Central memory CD8-positive, alpha-beta T cell (primary cell): ENCODE results near the gene PCNP.
"Not testable (repeated sequence)": the region's sequence is repeated elsewhere in the genome, so short reads cannot be mapped to it uniquely, and the experiment has no call there.

Experiments used
- ATAC-seq: fragments of 150-1000 bp; cut with Tn5 transposase; replicated peaks from 2 replicates; pipeline ENCODE4 v1.10.0; 2022; ENCODE audit warnings: mild to moderate bottlenecking, moderate FRiP score, moderate number of reproducible peaks; ENCODE audit not compliant: poor library complexity, severe bottlenecking; ENCODE audit errors: extremely low read depth
- DNase-seq, 2 donors: peaks; one replicate each; pipeline ENCODE4 v3.0.0; 2021; ENCODE audit warnings: low spot score in 2 of 2
- H3K27ac Mint-ChIP-seq: one replicate; pipeline ENCODE4 v1.8.0; 2022; ENCODE audit warnings: low read depth, mild to moderate bottlenecking, moderate library complexity, mixed read lengths
- H3K27me3 Mint-ChIP-seq: one replicate; pipeline ENCODE4 v1.8.0; 2022; ENCODE audit warnings: mixed read lengths
- H3K36me3 Mint-ChIP-seq: one replicate; pipeline ENCODE4 v1.8.0; 2022; ENCODE audit warnings: mild to moderate bottlenecking, moderate library complexity, mixed read lengths; ENCODE audit not compliant: insufficient read depth
- H3K4me1 Mint-ChIP-seq: one replicate; pipeline ENCODE4 v1.8.0; 2022; ENCODE audit warnings: mixed read lengths
- H3K4me3 Mint-ChIP-seq: one replicate; pipeline ENCODE4 v1.8.0; 2022; ENCODE audit warnings: mild to moderate bottlenecking, moderate library complexity, mixed read lengths
- H3K9me3 Mint-ChIP-seq: one replicate; pipeline ENCODE4 v1.8.0; 2022; ENCODE audit warnings: mixed read lengths

PCNP gene

DNA sequence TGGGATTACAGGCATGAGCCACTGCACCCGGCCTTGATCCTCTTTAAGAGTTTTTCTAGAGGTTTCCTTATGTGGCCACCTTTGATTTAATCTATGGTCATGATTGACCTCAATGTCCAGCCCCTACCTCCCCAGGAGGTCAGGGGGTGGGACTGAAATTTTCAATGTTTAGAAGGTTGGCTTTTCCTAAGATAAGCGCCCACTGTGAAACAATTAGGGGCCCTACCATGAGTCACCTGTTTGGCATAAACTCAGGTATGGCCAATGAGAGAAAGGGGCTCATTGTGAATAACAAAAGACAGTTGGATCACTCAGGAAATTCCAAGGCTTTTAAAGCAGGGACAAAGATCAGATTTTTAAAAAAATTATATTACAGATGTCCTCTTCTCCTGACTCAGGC, 51.9 kb downstream of the PCNP start:
- no peaks in the 10 kb centered on the region for H3K27me3 Mint-ChIP-seq
- H3K27ac Mint-ChIP-seq, result no peak overlapping the region
- DNase-seq, result no peak
- no peak overlapping the region for H3K4me3 Mint-ChIP-seq
- no peaks in the 10 kb centered on the region for H3K36me3 Mint-ChIP-seq
- no peaks in the 10 kb centered on the region for H3K9me3 Mint-ChIP-seq
- ATAC-seq, result no peak
- H3K4me1 Mint-ChIP-seq, result peaks cover 6% of the 10 kb centered on the region

DNA sequence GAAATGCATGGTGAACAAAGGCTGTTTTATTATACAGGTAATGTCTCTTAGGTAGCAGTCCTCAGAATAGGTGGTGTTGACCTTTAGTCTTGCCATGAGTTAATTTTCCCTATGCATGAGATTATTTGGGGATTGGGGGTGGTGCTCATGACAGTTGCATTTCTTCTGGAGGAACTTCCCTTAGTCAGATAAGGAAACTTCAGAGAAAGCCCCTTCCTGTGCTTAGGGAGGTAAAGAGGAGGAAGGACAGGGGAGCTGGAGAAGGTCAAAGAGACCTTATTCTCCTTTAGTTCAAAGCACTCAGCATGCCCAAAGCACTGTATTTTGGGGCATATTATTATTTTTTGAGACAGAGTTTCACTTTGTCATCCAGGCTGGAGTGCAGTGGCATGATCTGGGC, 55.2 kb downstream of the PCNP start:
- DNase-seq (no peak), ATAC-seq (no peak)
- H3K4me1 Mint-ChIP-seq, result peaks cover under 1% of the 10 kb centered on the region
- H3K9me3 Mint-ChIP-seq, result no peaks in the 10 kb centered on the region
- no peak overlapping the region for H3K4me3 Mint-ChIP-seq
- H3K36me3 Mint-ChIP-seq, result no peaks in the 10 kb centered on the region
- no peak overlapping the region for H3K27ac Mint-ChIP-seq
- no peaks in the 10 kb centered on the region for H3K27me3 Mint-ChIP-seq

- Mint-ChIP-seq H3K4me3 (no peak overlapping the region), H3K4me1 (no peaks in the 10 kb centered on the region), H3K36me3 (no peaks in the 10 kb centered on the region), H3K9me3 (no peaks in the 10 kb centered on the region), H3K27me3 (no peaks in the 10 kb centered on the region), H3K27ac (no peak overlapping the region)
- no peak for DNase-seq
- no peak for ATAC-seq
These were observed 57.3 kb downstream of the PCNP start for GRCh38 chr3:101631098-101631796.

- H3K4me3 Mint-ChIP-seq, H3K27me3 Mint-ChIP-seq, H3K4me1 Mint-ChIP-seq, ATAC-seq, H3K9me3 Mint-ChIP-seq, H3K36me3 Mint-ChIP-seq, DNase-seq, H3K27ac Mint-ChIP-seq: not testable (repeated sequence)
These were observed 58.0 kb downstream of the PCNP start for GRCh38 chr3:101631959-101632358.

DNA sequence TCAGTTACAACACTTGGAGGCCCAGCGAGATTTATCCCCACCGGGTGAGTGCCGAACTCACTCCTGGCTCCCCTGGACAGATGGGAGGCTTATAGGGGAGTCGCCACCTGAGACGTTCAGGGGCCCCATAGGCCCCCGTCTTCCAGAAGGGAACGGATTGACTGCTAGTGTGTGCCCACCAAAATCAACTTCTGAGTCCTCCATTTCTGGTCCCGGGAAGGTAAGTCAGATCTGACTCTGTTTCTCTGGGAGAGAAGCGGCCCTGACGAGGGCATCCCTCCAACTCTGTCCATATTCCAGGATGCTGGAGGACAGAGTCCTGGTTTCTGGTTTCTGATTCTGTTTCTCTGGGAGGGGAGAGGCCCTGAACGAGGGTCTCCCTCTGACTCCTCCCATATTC, 58.6 kb downstream of the PCNP start:
- no peak overlapping the region for H3K4me3 Mint-ChIP-seq
- ATAC-seq (no peak), DNase-seq (no peak)
- H3K9me3 Mint-ChIP-seq, result no peaks in the 10 kb centered on the region
- H3K36me3 Mint-ChIP-seq, result no peaks in the 10 kb centered on the region
- H3K4me1 Mint-ChIP-seq, result no peaks in the 10 kb centered on the region
- H3K27me3 Mint-ChIP-seq, result no peaks in the 10 kb centered on the region
- H3K27ac Mint-ChIP-seq, result no peak overlapping the region

- Mint-ChIP-seq H3K4me3 (no peak overlapping the region), H3K36me3 (no peaks in the 10 kb centered on the region), H3K27me3 (no peaks in the 10 kb centered on the region), H3K4me1 (no peaks in the 10 kb centered on the region), H3K9me3 (no peaks in the 10 kb centered on the region), H3K27ac (no peak overlapping the region)
- no peak for DNase-seq
- ATAC-seq, result no peak
These were observed 59.2 kb downstream of the PCNP start for GRCh38 chr3:101633186-101633585.

GRCh38 chr3:101634591-101635196, 60.7 kb downstream of the PCNP start:
- Mint-ChIP-seq H3K4me3 (no peak overlapping the region), H3K9me3 (no peaks in the 10 kb centered on the region), H3K27me3 (no peaks in the 10 kb centered on the region), H3K36me3 (no peaks in the 10 kb centered on the region), H3K4me1 (no peaks in the 10 kb centered on the region), H3K27ac (peak overlapping the region; percentile 7)
- ATAC-seq (no peak), DNase-seq (no peak)

DNA sequence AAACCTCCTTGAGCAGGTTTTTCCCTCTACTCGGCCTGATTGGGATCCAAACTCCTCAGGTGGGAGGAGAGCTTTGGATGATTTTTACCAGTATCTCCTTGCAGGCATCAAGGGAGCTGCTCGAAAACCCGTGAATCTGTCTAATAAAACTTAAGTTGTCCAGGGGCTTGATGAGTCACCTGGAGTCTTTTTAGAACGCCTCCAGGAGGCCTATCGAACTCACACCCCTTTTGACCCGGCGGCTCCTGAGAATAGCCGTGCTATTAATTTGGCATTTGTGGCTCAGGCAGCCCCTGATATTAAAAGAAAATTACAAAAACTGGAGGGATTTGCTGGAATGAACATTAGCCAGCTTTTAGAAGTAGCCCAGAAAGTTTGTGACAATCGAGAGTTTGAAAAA, 61.4 kb downstream of the PCNP start:
- no peak for DNase-seq
- H3K27ac Mint-ChIP-seq, result no peak overlapping the region
- no peak overlapping the region for H3K4me3 Mint-ChIP-seq
- ATAC-seq, result no peak
- no peaks in the 10 kb centered on the region for H3K4me1 Mint-ChIP-seq
- no peaks in the 10 kb centered on the region for H3K27me3 Mint-ChIP-seq
- no peaks in the 10 kb centered on the region for H3K36me3 Mint-ChIP-seq
- H3K9me3 Mint-ChIP-seq, result no peaks in the 10 kb centered on the region

GRCh38 chr3:101635954-101636798, 62.2 kb downstream of the PCNP start:
- ATAC-seq (peak; percentile 81), DNase-seq (peak; percentile 51)
- Mint-ChIP-seq H3K9me3 (no peaks in the 10 kb centered on the region), H3K27me3 (no peaks in the 10 kb centered on the region), H3K4me3 (no peak overlapping the region), H3K4me1 (no peaks in the 10 kb centered on the region), H3K36me3 (no peaks in the 10 kb centered on the region), H3K27ac (no peak overlapping the region)

DNA sequence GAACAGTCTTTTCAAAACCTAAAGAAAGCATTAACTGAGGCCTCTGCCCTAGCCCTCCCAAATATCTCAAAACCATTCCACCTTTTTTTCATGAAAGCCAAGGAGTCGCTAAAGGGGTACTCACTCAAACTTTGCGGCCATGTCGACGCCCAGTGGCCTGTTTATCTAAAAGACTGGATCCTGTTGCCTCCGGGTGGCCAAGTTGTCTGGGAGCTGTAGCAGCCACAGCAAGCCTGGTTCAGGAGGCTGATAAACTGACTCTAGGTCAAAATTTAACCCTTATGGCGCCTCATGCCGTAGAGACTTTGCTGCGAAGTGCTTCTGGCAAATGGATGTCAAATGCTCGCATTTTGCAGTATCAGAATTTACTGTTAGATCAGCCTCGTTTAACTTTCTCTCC, 63.5 kb downstream of the PCNP start:
- H3K36me3 Mint-ChIP-seq, result no peaks in the 10 kb centered on the region
- H3K9me3 Mint-ChIP-seq, result no peaks in the 10 kb centered on the region
- no peak overlapping the region for H3K27ac Mint-ChIP-seq
- DNase-seq, result no peak
- H3K27me3 Mint-ChIP-seq, result no peaks in the 10 kb centered on the region
- no peak for ATAC-seq
- H3K4me1 Mint-ChIP-seq, result no peaks in the 10 kb centered on the region
- H3K4me3 Mint-ChIP-seq, result no peak overlapping the region

- H3K27ac Mint-ChIP-seq, result no peak overlapping the region
- no peak overlapping the region for H3K4me3 Mint-ChIP-seq
- H3K9me3 Mint-ChIP-seq, result no peaks in the 10 kb centered on the region
- H3K36me3 Mint-ChIP-seq, result no peaks in the 10 kb centered on the region
- H3K27me3 Mint-ChIP-seq, result no peaks in the 10 kb centered on the region
- H3K4me1 Mint-ChIP-seq, result peaks cover 5% of the 10 kb centered on the region
- ATAC-seq (no peak), DNase-seq (no peak)
These were observed 64.3 kb downstream of the PCNP start for GRCh38 chr3:101638261-101638745.

DNA sequence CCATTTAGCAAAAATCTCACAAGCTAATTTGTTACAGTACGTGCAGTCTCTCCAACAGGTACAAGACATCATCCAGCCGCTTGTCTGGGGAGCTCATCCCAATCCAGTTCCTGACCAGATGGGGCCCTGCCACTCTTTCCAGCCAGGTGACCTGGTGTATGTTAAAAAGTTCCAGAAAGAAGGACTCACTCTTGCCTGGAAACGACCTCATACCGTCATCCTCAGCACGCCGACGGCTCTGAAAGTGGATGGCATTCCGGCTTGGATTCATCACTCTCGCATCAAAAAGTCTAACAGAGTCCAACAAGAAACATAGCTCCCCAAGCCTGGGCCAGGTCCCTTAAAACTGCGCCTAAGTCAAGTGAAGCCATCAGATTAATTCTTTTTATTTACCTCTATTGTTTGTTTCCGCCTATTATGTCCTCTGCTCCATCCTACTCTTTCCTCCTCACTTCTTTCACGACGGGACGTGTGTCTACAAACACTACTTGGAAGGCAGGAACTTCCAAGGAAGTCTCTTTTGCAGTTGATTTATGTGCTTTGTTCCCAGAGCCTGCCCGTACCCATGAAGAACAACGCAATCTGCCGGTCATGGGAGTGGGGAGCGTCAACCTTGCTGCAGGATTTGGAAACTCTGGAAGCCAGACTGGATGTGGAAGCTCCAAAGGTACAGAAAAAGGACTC, 65.4 kb downstream of the PCNP start:
- peaks cover 16% of the 10 kb centered on the region for H3K4me1 Mint-ChIP-seq
- H3K4me3 Mint-ChIP-seq, result no peak overlapping the region
- no peaks in the 10 kb centered on the region for H3K36me3 Mint-ChIP-seq
- H3K9me3 Mint-ChIP-seq, result no peaks in the 10 kb centered on the region
- DNase-seq (no peak), ATAC-seq (no peak)
- H3K27ac Mint-ChIP-seq, result no peak overlapping the region
- H3K27me3 Mint-ChIP-seq, result no peaks in the 10 kb centered on the region
